Measurements from ENCODE around the gene C1orf21. TPM values are rescaled to one million over a fixed set of nuclear protein-coding genes. Genes with fewer than 3 reads are reported as not detected.

Gene C1orf21
- total and polyA plus RNA-seq, 2 donors (not counting 3 experiments of a cell fraction or from before 2014, with no cell fraction given), result 0.79 to 8.5 TPM

DNA sequence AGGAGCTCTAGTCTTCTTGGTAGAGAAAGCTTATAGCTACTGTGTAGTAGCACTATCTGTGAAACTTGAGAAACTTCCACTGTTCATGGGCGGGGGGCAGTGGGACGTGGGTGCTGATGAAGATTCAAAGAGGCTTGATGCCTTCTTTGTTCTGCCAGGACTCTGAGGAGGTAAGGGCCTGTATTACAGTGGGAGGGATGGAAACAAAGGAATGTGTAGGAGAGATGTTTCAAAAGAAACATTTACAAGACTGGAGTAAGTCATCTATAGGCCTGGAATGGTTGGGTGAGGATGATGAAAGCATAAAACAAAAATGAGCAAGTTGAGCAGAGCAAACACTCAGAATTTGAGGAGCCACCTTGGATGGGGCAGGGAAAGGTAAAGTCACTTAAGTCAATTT lies 89.4 kb downstream of the C1orf21 start:
- BruUV-seq (replicated peaks), result no TSS peak
- H3K4me2 ChIP-seq (ENCODE audit: insufficient read depth, low read length), result no peak overlapping the region
- H3K27ac ChIP-seq (ENCODE audit: insufficient read depth, low read depth, low read length), result no peak overlapping the region
- no peak for DNase-seq (ENCODE audit: low read depth, low spot score)
- intact Hi-C loops (cut with micrococcal nuclease) (no loop called here), dilution Hi-C loops (cut with MboI; ENCODE audit: extremely low pct_ligation_motif_present, low sequenced_read_pairs) (no loop called here)
- H3K36me3 ChIP-seq (ENCODE audit: control insufficient read depth in 2 of 2, extremely low read depth in 1 of 2, insufficient read depth in 2 of 2, low read length in 2 of 2), result no peaks in the 10 kb centered on the region
- H3K9ac ChIP-seq (replicated peaks; ENCODE audit: extremely low read depth, insufficient read depth, low read length), result no peak overlapping the region
- H4K20me1 ChIP-seq (replicated peaks; ENCODE audit: control insufficient read depth, extremely low read depth, insufficient read depth, low read length), result no peaks in the 10 kb centered on the region
- H3K9me1 ChIP-seq (replicated peaks; ENCODE audit: control insufficient read depth, extremely low read depth, insufficient read depth, low read length), result no peaks in the 10 kb centered on the region
- H3K4me3 ChIP-seq (replicated peaks in 1 of 3; ENCODE audit: insufficient read depth in 1 of 3, low read depth in 1 of 3, low read length in 3 of 3), result no peak overlapping the region
- no peaks in the 10 kb centered on the region for H3K9me3 ChIP-seq (replicated peaks; ENCODE audit: control insufficient read depth, insufficient read depth, low read length)
- no peak for FAIRE-seq
- ChIA-PET CTCF (no interaction called here), POLR2A (no interaction called here)
- no peaks in the 10 kb centered on the region for H3K27me3 ChIP-seq (ENCODE audit: control insufficient read depth in 2 of 2, insufficient read depth in 2 of 2, low read length in 2 of 2)
- H3K79me2 ChIP-seq (ENCODE audit: control insufficient read depth, insufficient read depth, low read length), result no peaks in the 10 kb centered on the region
- no peak overlapping the region for H2AFZ ChIP-seq (ENCODE audit: low read depth, low read length)
- H3K4me1 ChIP-seq (ENCODE audit: control insufficient read depth, extremely low read depth, insufficient read depth, low read length), result no peaks in the 10 kb centered on the region
- TF ChIP-seq, protein P1, sequence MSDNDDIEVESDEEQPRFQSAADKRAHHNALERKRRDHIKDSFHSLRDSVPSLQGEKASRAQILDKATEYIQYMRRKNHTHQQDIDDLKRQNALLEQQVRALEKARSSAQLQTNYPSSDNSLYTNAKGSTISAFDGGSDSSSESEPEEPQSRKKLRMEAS (IDR thresholded peaks at IDR 0.05; ENCODE audit: insufficient read depth, insufficient read length), result no peak
- TF ChIP-seq CTCF (IDR thresholded peaks at IDR 0.05; ENCODE audit: extremely low read depth in 1 of 2, insufficient read depth in 1 of 2, low read depth in 1 of 2, low read length in 2 of 2), result no peak
- TF ChIP-seq EZH2 (IDR thresholded peaks at IDR 0.05; ENCODE audit: borderline replicate concordance, low read depth, low read length, severe bottlenecking), result no peak
- TF ChIP-seq POLR2A (IDR thresholded peaks at IDR 0.05; ENCODE audit: low read depth, low read length), result no peak
- TF ChIP-seq JUN (IDR thresholded peaks at IDR 0.05; ENCODE audit: borderline replicate concordance, insufficient read depth, insufficient read length, low read depth), result no peak
- TF ChIP-seq MYC (IDR thresholded peaks at IDR 0.05; ENCODE audit: low read depth, low read length), result no peak
